Islet of Langerhans (tissue), 1 donor: ENCODE results near the gene MEG3.
"Not testable (repeated sequence)": the region's sequence is repeated elsewhere in the genome, so short reads cannot be mapped to it uniquely, and the experiment has no call there.

Experiments used
- FAIRE-seq: peaks from one replicate; lab custom pipeline; 2011; peaks lifted over from hg19 to GRCh38; lab: Jason Lieb, UNC

Gene MEG3

DNA sequence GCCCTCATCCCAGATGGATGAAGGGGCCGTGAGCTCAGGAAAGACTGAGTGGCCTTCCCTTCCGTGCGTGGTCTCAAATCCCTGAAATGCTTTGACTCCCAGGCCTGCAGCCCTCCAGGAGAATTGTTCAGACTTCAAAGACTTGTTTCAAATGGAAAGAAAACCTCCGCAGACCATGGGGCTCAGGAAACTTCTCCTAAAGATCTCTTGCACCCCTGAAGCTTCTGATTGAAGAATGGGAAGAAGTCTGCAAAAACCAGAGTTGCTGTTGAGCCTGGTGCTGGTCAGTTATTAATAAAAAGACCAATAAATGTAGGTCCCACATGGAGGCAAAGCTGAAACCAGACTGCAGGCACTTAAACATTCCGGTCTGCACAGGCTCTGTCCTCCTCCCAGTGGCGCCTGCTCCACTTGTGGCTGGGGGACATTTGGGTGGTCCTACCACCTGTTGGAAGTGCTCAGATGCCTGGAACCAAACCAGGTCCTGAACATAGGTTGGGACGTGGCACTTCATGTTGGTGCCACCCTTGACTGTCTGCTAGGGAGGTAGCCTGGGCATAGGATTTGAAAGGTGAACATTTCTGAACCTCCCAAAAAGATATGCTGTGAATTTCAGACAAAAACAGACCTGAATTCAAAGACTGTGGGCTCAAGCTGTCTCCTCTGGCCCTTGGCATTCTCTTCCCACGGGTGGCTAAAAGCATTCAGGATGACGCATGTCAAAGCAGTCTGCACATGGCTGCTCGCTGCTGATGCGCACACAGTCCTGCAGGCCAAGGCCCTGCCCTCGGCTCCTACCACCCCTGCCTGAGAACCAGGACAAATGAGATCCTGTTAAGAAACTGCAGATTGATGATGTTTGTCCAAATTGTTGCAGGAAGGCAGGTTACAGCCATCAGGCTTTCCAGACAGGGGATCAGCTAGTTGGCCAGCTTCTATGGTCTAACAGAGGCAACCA lies 36.2 kb upstream of the MEG3 start:
- FAIRE-seq = no peak

DNA sequence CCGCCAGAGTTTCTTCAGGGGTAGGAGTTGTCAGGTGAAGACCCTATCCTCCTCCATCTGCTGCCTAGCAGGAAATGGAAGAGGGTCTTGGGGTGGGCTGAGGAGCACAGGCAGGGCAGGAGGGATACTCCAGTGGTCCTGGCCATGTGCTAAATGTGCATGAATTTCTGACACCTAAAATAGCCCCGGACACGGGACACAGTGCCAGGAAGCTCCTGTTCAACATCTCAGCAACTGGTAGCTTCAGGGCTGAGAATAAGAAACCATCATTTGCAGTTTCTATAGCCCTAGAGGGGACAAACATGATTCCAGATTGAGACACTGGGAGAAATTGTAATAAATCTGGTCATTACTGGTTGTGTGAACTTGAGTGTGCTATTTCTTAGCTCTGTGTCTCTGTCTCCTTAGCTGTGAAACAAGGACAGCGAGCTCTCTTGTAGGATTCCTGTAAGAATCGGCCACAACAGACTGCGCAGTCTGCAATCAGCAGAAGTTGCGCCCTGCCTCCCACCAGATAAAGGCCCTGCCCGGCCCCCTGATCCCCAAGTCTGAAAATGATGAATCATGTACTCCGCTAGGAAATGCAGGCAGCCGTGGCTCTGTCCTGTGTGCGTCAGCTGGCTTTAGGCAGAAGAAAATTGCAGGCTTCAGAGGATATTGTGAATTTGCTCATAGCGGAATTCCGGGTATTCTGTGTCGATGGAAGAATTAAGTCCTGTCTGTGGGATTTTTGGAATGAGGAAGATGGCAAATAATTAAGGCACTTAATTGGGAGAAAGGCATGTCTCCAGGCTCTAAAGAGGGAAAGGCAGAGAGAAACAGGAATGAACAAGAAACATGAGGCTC lies 35.2 kb upstream of the MEG3 start:
- FAIRE-seq = no peak

DNA sequence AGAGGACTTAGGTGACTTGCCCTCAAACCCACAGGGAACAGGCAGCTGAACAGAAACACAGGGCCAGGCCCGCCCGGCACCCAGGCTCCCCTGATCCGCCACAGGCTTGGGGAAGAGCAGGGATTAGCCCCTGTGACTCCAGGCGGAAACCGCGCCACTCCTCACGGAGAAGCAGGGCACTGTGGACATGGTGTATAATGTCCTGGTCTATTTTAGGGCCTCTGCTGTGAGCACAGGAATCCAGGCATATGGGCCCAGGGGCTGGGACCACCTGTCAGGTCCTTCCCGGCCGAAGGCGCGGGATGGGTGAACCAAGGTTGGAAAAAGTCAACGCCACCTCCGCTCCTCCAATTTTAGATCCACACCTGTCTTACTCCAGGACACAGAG lies 34.6 kb upstream of the MEG3 start:
- no peak for FAIRE-seq

DNA sequence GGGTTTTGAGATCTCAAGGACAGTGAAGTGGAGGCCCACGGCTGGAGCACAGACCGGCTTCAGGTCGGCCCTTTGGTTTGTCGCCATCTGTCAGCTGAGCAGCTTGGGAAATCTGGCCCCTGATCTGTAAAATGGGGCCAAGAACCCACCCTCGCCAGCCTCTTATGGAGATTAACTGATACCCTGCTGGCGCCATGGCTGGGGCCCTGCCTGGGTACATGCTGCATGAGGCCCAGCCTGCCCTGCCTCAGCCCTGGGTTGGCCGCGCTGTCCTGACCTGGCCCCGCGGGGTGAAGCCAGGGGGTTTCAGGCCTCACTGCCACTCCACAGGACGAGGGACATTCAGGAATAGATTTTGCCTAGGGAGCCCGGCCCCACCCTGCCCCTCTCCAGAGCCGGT lies 33.9 kb upstream of the MEG3 start:
- no peak for FAIRE-seq

DNA sequence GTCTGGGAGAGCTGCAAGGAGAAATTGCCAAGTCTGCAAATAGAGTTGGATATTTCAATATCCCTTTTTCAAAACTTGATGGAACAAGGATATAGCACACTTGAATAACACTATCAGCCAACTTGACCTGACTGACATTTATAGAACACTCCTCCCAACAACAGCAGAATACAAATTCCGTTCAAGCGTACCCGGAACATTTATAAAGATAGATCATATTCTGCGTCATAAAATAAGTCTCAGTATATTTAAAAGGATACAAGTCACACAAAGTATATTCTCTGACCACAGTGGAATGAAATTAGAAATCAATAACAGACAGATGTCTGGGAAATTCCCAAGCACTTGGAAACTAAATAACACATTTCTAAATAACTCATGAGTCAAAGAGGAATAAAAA lies 29.0 kb upstream of the MEG3 start:
- no peak for FAIRE-seq

DNA sequence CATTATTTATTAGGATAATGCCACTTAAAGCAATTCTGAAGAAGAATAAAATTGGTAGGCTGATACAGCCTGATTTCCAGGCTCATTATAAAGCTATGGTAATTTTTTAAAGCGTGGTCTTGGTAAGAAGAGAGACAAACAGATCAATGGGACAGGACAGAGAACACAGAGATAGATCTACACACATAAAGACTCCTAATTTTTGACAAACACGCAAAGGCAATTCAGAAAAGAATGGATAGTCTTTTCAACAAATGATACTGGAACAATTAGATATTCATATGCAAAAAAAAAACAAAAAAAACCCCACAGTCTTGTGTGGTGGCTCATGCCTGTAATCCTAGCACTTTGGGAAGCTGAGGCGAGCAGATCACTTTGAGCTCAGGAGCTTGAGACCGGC lies 25.9 kb upstream of the MEG3 start:
- FAIRE-seq = no peak

DNA sequence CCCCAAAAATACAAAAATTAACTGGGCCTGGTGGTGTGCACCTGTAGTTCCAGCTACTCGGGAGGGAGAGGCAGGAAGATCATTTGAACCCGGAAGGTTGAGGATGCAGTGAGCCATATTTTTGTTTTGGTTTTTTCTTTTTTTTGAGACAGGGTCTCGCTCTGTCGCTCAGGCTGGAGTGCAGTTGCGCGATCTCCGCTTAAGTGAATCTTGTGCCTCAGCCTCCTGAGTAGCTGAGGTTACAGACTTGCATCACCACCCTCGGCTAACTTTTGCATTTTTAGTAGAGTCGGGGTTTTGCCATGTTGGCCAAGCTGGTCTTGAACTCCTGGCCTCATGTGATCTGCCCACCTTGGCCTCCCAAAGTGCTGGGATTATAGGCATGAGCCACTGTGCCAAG lies 24.5 kb upstream of the MEG3 start:
- FAIRE-seq = not testable (repeated sequence)

DNA sequence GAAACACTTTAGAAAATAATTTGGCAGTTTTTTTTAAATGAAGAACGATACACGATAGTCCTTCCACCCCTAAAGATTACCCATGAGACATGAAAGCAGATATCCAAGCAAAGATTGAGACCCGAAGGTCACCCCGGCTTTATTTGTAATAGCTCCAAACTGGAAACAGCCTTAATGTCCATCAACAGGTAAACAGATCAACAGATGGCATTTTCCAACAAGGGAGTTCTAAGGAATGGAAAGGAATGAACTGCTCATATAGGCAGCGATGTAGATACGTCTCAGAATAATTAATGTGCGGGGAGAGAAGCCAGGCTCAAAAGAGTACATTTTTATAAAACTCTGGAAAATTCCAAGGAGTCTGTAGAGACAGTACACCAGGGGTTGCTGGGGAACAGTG lies 23.7 kb upstream of the MEG3 start:
- FAIRE-seq = no peak

DNA sequence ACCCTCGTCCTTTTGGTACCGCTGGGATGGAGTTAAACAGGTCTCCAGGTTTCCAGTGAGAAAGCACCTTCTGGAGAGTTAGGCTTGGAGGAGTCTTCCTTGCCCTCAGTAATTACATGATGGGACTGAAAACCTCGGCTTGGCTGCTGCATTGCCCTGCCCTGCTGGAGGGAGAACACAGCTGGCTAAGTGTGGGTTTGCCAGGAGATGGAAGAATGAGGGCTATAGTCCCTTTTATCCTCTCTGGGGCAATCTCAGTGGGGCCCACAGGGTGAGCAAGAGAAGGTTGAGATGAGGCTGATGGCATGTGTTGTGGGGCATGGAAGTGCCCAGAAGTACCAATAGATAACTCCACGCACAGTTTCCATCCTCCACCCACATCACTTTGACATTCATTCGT lies 23.2 kb upstream of the MEG3 start:
- FAIRE-seq = no peak

DNA sequence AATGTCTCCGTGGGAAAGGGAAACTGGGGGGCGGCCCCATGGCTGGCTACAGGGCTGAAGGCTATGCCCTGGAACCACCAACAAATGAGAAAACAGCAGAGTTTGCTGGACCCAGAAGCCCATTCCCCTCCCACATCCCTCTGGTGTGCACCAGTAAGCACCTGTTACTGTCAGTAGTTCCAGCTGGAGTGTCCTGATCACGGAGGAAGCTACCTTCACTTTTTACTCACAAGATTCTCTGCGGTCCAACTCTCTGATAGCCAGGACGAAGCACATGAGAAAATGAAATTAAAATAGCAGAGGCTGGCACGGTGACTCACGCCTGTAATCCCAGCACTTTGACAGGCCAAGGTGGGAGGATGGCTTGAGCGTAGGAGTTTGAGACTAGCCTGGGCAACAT lies 22.7 kb upstream of the MEG3 start:
- no peak for FAIRE-seq

DNA sequence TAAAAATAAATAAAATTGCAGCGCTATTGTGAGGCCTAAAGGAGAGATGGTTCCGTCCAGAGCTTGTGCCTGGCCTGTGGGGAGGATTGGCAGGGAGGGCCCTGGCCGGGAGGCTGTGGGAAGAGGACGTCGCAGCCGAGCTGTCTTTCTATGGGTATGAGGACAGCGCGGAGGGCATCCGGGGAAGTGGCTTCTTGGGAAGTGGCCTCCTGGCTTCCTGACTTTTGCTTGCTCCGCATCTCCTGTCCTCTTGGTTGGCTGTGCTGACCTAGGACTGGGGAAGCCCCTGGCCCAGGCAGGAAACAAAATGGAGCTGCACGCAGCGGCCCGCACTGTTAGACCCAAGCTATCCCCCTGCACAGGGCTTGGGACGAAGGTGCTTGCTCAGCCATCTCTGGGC lies 22.2 kb upstream of the MEG3 start:
- FAIRE-seq = no peak

DNA sequence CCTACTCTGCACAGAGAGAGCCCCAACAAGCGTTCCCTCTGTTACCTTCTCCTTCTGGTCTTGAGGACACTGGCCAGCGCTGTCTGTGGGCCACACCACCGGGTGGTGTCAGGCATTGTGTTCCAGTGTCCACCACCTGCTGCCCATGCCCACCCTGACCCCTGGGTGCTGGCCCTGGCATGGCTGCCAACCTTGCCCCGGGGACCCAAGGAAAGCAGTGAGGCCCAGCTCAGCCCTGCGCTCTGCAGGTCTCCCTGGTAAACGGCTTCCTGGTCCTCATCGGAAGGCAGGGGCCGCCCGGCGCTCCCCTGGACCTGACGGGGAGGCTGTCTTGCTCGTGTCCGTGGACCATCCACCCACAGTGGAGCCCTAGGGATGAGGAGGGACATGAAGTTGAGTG lies 21.8 kb upstream of the MEG3 start:
- no peak for FAIRE-seq

DNA sequence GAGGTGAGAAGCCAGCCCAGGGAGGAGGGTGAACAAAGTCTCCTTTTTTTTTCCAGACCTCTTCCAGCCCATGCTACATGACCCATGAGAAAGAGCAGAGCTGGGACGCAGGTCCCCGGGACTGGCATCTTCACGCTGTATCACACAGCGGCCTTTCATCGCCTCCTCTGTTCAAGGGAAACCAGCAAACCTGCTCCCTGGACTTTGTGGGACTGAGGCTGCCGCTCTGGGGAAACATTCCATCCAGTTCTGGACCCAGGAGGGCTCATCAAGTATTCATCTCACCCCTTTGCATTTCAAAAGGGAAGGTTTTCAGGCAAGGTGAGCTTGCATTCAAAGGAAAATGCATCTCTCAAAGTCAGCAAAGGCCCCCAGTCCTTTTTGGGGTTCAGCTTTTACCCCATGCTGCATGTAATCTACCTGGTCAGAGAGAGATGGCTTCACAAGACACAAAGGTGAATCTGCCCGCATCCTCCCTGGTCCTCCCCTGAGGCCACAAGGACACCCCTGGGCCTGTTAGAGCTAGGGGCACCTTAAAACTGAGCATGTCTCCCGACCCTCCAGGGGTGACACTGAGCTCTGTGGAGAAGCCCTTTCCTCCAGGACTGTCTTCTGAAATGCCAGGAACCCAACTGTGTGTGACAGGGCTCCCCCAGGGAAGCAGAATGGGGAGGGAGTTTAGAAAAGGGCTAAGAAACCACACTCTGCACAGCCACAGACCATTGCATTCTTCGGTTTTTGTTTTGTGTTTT lies 21.2 kb upstream of the MEG3 start:
- FAIRE-seq = no peak

DNA sequence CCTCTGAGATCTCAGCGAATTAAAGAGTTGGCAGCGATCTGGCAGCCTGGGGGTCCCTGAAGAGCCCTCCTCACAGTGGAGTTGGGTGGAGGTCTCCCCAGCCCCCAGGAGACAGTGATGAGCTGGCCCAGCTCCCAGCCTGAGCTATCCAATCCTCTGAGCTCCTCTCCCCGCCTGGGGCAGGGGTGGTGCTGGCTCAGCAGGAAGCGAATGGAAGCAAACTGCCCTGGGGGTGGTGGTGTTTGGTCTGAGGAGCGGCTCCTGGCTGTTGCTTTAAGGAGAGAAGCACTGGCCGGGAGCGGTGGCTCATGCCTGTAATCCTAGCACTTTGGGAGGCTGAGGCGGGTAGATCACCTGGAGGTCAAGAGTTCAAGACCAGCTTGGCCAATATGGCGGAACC lies 19.5 kb upstream of the MEG3 start:
- FAIRE-seq = no peak

DNA sequence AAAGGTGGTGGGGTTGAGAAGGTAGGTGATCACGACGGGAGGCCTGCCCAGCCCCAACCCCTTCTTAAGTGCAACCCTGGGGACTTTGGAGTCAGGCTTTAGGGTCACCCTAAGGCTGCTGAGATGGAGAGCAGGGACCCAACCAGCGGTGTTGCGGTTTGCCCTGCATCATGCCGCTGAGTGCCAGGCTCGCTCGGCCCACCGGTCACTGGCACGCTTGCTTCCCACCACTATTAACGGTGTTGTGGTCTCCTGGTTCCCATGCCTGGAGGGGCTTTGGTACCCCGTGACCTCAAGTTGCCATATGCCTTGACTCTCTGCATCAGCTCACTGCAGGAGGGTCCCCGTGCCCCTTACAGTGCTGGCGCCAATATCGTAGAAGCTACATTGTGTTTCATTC lies 18.4 kb upstream of the MEG3 start:
- FAIRE-seq = no peak

DNA sequence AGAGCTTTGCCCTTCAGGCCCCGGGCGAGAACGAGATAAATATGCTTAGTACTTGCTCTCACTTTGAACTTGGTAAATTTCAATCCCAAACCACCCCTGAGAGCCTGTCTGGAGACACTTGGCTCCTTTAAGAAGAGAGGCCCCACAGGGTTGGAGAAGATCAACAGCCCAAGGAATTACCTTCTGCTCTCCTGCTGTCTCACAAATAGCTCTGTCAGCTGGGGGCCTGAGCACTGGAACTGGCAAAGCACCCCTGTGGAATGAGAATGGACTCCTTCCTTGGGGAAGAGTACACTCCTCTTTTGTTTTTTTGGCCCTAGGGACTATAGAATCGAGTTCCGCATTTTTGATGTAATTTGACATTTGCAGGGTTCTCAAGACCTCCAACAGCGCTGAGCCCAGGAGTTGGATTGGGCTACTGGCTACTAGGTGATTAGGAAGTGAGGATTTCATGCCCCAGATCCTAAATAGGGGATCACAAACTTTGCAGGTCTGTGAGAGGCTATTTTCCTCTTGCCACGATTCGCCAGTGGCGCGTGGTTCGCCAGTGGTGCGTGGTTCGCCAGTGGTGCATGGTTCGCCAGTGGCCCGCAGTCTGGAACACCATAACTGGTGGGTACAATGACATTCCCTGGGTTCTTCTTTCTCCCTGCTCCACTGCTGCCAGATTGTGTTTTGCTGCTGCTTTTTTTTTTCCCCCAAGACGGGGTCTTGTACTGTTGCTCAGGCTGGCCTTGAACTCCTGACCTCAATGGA lies 17.8 kb upstream of the MEG3 start:
- no peak for FAIRE-seq

DNA sequence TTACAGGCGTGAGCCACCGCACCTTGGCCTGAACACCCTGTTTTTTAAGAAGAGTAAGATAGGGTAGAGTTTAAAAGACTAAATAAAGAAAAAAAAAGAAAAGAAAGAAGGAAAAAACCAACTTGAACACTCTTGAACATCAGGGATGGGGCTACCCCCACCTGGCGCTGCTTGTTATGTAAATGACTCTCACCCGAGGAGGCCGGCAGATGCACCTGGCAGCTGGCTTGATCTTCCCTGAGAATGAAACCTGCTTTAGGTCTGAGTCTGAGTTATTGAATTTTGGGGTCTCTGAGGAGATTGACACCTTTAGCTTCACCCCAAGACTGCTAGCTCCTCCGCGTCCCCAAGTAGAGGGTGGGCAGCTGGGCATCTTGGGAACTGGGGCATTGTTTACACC lies 15.5 kb upstream of the MEG3 start:
- no peak for FAIRE-seq

DNA sequence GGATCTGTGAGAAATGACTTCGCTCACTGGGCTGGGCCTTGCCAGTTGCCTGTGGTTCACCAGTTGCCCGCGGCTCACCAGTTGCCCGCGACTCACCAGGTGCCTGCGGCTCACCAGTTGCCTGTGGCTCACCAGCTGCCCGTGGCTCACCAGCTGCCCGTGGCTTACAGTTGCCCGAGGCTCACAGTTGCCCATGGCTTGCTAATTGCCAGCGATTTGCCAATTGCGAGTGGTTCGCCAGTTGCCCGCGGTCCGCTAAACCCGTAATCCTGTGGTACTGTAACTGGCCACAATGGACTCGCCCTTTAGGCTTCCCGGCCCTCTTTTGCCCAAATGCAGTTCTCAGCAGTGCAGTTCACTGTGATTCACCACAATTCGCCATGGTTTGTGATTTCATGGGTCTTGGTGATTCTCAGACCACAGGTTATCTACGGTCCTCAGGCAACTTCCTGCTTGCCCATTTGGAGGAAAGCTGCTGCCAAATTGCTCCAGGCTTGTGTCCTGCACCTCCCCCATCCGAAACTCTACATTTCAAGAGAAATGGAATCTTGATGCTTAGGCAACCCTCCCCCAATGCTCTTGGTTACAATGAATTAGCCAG lies 15.0 kb upstream of the MEG3 start:
- no peak for FAIRE-seq

DNA sequence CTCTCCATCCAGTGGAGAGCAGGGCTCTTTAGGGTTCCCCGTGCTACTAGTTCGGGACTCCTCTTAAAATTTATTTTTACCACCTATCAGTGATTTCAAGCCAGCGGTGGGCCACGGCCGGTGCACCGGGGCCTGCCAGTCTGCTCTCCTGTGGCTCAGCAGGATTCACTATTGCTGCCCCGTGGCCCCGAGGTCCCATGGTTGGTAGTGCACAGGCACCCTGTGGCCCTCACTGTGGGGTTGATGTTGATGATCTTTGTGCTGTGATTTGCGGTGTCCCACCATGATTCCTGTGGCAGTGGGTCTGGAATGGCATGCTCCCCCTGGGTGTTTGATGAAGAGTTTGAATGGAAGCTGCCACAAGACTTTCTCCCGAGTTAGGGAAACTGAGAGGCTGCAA lies 12.6 kb upstream of the MEG3 start:
- no peak for FAIRE-seq

DNA sequence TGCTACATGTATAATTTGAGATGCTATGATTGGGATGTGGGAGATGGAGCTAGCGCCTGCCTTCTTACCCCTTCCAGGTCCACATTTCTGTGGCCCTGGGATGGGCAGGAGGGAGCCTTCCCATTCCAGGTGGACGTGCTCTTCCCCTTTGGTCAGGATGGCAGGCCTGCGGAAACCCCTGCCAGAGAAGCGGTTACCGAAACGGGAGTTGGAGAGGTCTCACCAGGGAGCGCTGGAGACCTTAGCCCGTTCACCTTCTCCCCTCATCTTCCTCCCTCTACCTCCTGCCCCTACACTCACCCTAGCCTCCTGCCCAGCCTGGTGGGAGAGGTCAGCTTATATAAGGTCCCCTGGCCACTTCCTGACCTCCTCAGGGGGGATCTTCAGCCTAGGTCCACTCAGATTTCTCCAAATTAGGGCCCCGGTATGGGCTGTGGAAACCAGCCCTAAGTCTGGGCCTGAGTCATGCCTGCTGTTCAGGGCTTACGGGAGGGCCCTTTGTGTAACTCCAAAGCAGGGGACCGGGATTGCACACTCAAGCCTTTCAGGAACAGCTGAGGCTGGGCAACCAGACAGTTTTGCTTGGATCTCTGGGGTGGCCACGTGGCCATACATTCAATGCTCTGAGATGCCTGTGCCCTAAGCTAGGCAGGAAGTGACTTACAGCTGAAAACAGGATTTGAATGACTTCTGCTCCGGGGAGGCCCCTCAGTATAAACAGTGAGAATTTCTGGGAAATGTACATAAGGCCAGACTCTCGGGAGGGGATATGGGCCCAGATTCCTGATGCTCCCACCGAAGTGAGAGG lies 10.2 kb upstream of the MEG3 start:
- no peak for FAIRE-seq
